BE2C (cell line): ENCODE data around the gene ITGB2. TPM values are rescaled to one million over a fixed set of nuclear protein-coding genes. Genes with fewer than 3 reads are reported as not detected.

Source experiments
- DNase-seq: peaks from one replicate; pipeline ENCODE4 v3.0.0-alpha.2; 2020
- H3K27me3 ChIP-seq: fragments of 250-450 bp; sonication (Bioruptor Pico); 2 replicates; pipeline ENCODE4 v1.5.1; 2020; ENCODE audit warnings: mild to moderate bottlenecking
- H3K36me3 ChIP-seq: fragments of 250-450 bp; sonication (Bioruptor Pico); 2 replicates; pipeline ENCODE4 v1.5.1; 2020; ENCODE audit warnings: mild to moderate bottlenecking
- H3K4me1 ChIP-seq: fragments of 250-450 bp; sonication (Bioruptor Pico); 2 replicates; pipeline ENCODE4 v1.5.1; 2020
- H3K4me3 ChIP-seq: 2 replicates; pipeline ENCODE4 v1.5.1; 2011; ENCODE audit warnings: low read depth, low read length
- H3K9me3 ChIP-seq: fragments of 250-450 bp; sonication (Bioruptor Pico); 2 replicates; pipeline ENCODE4 v1.5.1; 2020
- polyA plus RNA-seq: library from polyadenylated mRNA; unstranded; fragments of >200 nt; gene quantifications from one replicate; pipeline ENCODE4 v1.2.1, GENCODE V29; 2012; ENCODE audit warnings: low read depth, missing spikeins; ENCODE audit not compliant: insufficient read length, insufficient read depth
- TF ChIP-seq, protein P1 (sequence below): IDR thresholded peaks from 2 replicates; pipeline ENCODE4 v1.5.1; 2012; ENCODE audit warnings: mild to moderate bottlenecking, low read depth, low read length

The ITGB2 gene
- not detected for polyA plus RNA-seq

DNA sequence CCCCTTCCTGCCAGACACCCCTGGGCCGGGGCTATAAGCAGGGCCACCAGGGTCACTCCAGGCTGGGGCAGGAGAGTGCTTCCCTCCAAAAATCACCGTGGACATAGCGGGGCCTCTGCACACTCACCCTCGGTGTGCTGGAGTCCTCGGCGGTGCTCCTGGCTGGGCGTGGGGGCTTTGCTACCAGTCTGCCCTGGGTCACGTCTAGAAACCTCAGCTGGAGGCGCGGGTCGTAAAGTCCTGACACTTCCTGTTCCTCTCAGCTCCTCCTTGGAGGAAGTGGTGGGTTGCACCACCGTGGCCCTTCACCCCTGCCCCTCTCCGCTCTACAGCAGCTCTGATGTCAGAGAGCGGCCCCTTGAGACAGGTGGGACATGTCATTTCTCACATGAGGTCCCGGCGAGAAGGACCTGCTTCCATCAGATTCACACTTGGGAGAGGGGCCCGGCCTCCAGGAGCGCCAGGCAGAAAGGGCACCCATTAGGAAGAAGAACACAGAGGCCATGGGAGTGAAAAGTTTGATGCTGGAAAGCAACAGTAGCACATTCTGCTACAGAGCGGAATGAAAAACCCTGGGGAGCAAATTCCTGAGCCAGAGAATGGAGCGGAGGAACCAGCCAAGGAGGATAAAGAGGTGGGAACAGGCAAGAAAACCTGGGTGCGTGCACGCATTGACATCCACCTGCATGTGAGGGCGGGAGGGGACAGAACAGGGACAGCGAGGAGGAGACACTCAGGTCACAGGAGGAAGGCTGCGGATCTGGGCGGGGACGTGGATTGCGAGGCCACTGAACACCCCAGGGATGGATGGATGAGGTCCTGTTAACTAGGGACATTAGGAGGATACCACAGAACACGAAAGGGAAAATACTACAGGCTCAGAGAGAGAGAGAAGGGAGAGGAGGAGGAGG lies at the start of gene ITGB2:
Gene ITGB2, minus strand, starts transcription at position 206 of the 911 bp plus-strand sequence. CDS start 10,117 bp downstream, outside the sequence.
- TF ChIP-seq, protein P1, sequence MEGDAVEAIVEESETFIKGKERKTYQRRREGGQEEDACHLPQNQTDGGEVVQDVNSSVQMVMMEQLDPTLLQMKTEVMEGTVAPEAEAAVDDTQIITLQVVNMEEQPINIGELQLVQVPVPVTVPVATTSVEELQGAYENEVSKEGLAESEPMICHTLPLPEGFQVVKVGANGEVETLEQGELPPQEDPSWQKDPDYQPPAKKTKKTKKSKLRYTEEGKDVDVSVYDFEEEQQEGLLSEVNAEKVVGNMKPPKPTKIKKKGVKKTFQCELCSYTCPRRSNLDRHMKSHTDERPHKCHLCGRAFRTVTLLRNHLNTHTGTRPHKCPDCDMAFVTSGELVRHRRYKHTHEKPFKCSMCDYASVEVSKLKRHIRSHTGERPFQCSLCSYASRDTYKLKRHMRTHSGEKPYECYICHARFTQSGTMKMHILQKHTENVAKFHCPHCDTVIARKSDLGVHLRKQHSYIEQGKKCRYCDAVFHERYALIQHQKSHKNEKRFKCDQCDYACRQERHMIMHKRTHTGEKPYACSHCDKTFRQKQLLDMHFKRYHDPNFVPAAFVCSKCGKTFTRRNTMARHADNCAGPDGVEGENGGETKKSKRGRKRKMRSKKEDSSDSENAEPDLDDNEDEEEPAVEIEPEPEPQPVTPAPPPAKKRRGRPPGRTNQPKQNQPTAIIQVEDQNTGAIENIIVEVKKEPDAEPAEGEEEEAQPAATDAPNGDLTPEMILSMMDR = no peak
- H3K27me3 ChIP-seq = peaks cover 81% of the 10 kb centered on the region
- no peak for DNase-seq
- H3K36me3 ChIP-seq = no peaks in the 10 kb centered on the region
- H3K9me3 ChIP-seq = no peaks in the 10 kb centered on the region
- H3K4me3 ChIP-seq = no peak within 1 kb of the TSS
- H3K4me1 ChIP-seq = no peaks in the 10 kb centered on the region

DNA sequence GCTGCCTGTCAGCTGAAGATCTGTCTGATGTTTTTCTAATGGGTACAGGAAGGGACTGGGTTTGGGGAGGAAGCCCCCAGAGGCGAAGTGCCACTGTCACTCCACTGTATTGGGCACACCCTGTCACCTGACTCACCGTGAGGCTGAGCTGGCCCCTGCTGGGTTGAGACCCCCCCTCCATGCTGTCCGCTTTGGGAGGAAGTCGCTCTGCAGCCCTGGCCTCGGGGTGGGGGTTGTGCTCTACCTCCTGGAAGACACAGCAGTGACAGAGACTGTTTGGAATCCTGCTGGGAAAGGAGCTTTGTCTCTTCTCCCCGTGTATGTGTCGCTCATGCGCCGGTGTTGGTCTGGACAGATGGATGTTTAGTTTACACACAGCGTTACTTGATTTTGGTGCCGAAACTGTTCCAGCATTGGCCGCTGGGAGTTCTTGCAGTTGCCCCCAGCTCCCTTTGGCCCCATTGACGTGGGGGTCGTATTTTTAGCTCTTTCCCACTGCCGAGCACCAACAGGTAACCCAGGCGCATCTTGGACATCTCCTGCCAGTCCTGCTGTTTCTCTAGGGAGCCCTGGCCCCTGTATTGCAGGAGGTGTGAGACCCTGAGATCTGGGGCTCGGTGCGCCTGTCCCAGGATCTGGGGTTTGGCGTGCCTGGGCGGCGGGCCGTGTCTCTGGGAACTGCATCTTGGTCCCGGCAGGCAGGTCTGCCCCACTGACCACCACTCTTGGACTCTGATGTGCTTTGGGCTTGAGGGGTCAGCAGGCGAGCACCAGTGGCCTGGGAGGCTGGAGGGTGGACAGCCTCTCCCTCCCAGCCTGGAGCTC lies 49.4 kb upstream of the ITGB2 start:
- peaks cover 2% of the 10 kb centered on the region; the same call in 1 of the 2 replicates for H3K9me3 ChIP-seq
- no peak overlapping the region for H3K4me3 ChIP-seq
- peaks cover 71% of the 10 kb centered on the region for H3K36me3 ChIP-seq
- DNase-seq = no peak
- H3K27me3 ChIP-seq = no peaks in the 10 kb centered on the region
- H3K4me1 ChIP-seq = peaks cover 19% of the 10 kb centered on the region
- TF ChIP-seq, protein P1 = no peak

DNA sequence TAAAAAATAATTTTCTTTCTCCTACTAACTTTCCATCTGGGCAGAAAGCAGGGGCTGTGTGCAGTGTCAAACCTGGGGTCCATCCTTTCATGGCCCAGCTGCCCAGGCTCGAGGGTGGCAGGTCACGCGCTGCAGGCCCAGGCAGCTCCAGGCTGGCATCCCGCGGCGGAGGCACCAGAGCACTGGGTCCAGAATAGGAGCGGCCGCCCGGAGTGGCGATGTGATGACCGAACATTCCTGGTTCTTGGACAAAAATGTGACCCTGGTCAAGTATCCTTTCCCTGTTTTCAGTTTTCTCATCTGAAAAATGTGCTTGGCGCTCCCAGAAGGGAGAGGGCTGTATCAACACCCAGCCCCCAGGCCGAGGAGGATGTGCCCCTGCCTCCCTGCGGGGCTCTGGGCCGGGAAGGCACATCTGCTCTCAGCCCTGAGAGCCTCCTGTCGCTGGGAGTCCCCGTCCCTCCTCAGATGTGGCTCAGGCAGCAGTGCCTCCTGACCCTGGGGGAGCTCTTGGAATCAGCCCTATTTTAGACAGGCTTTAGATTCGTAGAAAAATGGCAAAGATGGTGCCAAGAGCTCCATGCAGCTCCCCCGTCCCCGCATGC lies 48.5 kb upstream of the ITGB2 start:
- Histone ChIP-seq H3K4me1 (peaks cover 19% of the 10 kb centered on the region), H3K4me3 (no peak overlapping the region), H3K36me3 (peaks cover 74% of the 10 kb centered on the region), H3K27me3 (no peaks in the 10 kb centered on the region), H3K9me3 (peaks cover 5% of the 10 kb centered on the region; the same call in 1 of the 2 replicates)
- TF ChIP-seq, protein P1 = no peak
- DNase-seq = no peak

DNA sequence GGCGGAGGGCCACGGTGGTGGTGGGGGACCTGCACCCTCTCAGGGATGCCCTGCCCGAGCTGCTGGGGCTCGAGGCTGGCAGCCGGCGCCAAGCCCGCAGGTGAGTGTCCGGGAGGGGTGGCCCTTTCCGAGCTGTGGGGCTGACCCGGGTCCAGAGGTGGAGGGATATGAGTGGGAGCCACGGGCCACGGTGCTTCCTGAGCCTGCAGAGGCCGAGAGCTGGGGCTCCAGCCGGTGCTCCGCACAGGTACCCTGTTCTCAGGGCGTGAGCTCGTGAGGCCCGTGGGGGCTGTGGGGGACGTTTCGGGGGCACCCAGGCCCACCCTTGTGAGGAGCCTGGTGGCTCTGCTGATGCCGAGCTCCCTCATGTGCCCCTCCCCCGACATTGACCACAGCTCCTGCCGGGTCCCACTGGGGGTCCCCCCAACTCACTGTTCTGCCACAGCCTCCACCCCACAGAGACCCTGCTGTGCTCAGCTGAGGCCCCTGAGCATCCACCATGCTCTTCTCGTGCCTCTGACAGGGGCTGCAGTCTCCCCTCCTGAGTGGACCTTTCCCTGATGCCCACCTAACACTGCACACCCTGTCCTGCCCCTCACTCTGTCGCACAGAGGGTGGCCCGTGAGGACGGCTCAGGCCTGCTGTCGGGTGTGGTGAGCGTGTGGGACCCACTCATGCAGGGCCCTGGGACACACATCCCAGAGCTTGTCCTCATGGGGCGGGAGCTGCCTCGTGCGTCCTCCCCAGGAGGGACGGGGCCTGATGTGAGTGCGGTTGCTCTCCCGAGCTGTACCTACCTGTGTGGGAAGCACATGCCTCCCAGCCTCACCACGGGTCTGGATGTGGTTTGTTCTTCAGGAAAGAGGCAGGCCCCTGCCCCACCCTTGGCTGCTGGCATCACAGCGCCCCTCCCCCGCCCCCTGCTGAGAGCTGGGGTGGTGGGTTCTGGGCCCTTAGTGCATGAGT lies 46.7 kb upstream of the ITGB2 start:
- Histone ChIP-seq H3K27me3 (no peaks in the 10 kb centered on the region), H3K9me3 (peaks cover 5% of the 10 kb centered on the region; the same call in 1 of the 2 replicates), H3K36me3 (peaks cover 76% of the 10 kb centered on the region), H3K4me3 (no peak overlapping the region), H3K4me1 (peaks cover 19% of the 10 kb centered on the region)
- DNase-seq = no peak
- TF ChIP-seq, protein P1 = no peak
